ENCODE data around the gene MAP2K3. TPM values are rescaled to one million over a fixed set of nuclear protein-coding genes. Genes with fewer than 3 reads are reported as not detected.
A peak's percentile ranks its signal among the peaks of the same experiment; 100 is the strongest.

MAP2K3 gene
- total RNA-seq, 4 donors from 2014 or later = 44.4 to 148 (median 59.6) TPM

GRCh38 chr17:21272881-21273792 lies 11.4 kb upstream of the MAP2K3 start:
- in situ Hi-C loops (cut with MboI; ENCODE audit: low pct_ligation_motif_present in 1 of 4, low pct_unique_long_range_greater_than_20kb in 1 of 4, low sequenced_read_pairs in 3 of 4) = loop anchor here in 3 of 4 donors (10.0 to 25.0 kb wide), 2 partner anchors 58 to 239 kb away; partner anchors contain the start of gene TMEM11 (in 2 of the 3)
- Histone ChIP-seq H3K36me3 (no peaks in the 10 kb centered on the region), H3K27ac (no peak overlapping the region), H3K4me3 (no peak overlapping the region), H3K27me3 (no peaks in the 10 kb centered on the region), H3K9me3 (no peaks in the 10 kb centered on the region), H3K4me1 (peaks cover 6 to 14% (median 12%) of the 10 kb centered on the region in 4 donors)
- 67 to 79% methylated on average over 3 to 14 of the region's 14 CpGs for WGBS, 2 donors (ENCODE audit: low coverage in 1 of 2)
- peak; percentile 65 for DNase-seq
- TF ChIP-seq, protein P1, sequence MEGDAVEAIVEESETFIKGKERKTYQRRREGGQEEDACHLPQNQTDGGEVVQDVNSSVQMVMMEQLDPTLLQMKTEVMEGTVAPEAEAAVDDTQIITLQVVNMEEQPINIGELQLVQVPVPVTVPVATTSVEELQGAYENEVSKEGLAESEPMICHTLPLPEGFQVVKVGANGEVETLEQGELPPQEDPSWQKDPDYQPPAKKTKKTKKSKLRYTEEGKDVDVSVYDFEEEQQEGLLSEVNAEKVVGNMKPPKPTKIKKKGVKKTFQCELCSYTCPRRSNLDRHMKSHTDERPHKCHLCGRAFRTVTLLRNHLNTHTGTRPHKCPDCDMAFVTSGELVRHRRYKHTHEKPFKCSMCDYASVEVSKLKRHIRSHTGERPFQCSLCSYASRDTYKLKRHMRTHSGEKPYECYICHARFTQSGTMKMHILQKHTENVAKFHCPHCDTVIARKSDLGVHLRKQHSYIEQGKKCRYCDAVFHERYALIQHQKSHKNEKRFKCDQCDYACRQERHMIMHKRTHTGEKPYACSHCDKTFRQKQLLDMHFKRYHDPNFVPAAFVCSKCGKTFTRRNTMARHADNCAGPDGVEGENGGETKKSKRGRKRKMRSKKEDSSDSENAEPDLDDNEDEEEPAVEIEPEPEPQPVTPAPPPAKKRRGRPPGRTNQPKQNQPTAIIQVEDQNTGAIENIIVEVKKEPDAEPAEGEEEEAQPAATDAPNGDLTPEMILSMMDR (IDR thresholded peaks at IDR 0.05) = no peak
- no peak for TF ChIP-seq EP300 (IDR thresholded peaks at IDR 0.05; ENCODE audit: low read depth)
- intact Hi-C loops (cut with DNase I; ENCODE audit: low total_unique reads) = no loop called here

GRCh38 chr17:21275047-21275578 lies 9.4 kb upstream of the MAP2K3 start:
- no peak for DNase-seq
- peaks cover 6 to 24% (median 14%) of the 10 kb centered on the region in 4 donors for H3K4me1 ChIP-seq
- H3K36me3 ChIP-seq = no peaks in the 10 kb centered on the region
- in situ Hi-C loops (cut with MboI; ENCODE audit: low pct_ligation_motif_present in 1 of 4, low pct_unique_long_range_greater_than_20kb in 1 of 4, low sequenced_read_pairs in 3 of 4) = loop anchor here in 2 of 4 donors (10.0 kb wide), 1 partner anchor 60 kb away; the partner anchor contains the start of gene TMEM11 (in 2 of the 2)
- H3K4me3 ChIP-seq = peak overlapping the region; percentile 45 to 62 (median 59)
- H3K27me3 ChIP-seq = no peaks in the 10 kb centered on the region
- TF ChIP-seq, protein P1 (IDR thresholded peaks at IDR 0.05) = no peak
- TF ChIP-seq POLR2AphosphoS5 (IDR thresholded peaks at IDR 0.05) (no peak), POLR2A (IDR thresholded peaks at IDR 0.05) (no peak), EP300 (IDR thresholded peaks at IDR 0.05; ENCODE audit: low read depth) (no peak)
- H3K27ac ChIP-seq = peak overlapping the region; percentile 63 to 85 (median 81)
- intact Hi-C loops (cut with DNase I; ENCODE audit: low total_unique reads) = no loop called here
- H3K9me3 ChIP-seq = no peaks in the 10 kb centered on the region
- 15% methylated on average over 20 of the region's 20 CpGs; no CpG with 5 or more reads in 1 of the 2 donors for WGBS, 2 donors (ENCODE audit: low coverage in 1 of 2)

DNA sequence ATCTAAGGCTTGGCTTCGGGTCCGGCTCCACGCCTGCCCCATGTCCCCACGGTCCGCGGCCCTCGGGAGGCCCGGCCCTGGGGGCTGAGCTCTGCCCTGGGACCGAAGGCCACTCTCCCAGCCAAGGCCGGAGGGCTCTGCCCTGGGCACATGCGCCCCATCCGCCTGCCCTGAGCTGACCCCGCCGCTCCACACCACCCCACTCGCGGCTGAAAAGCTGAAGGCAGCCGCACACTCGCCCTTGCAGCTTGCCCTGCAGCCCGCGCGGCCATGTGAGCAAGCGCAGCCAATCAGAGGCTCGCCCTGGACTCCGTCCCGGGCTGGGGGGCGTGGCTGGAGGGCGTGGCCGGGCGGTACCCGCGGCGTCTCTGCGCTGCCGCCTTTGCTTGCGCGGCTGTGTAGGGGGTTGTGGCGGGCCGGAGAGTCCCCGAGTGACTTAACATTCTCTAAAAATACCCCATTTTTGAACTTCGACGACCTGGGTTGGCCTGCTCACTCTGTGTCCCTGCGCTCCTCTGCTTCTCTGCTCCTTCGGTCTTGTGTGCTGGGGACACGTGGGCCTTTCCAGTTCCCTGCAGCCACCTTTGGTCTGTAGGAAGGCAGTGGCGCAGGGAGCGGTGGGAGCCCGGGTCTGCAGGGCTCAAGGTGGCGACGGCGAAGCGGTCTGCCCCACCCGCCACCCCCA lies 8.8 kb upstream of the MAP2K3 start:
- intact Hi-C loops (cut with DNase I; ENCODE audit: low total_unique reads) = no loop called here
- Histone ChIP-seq H3K4me3 (peak overlapping the region; percentile 45 to 62 (median 59)), H3K36me3 (no peaks in the 10 kb centered on the region), H3K9me3 (no peaks in the 10 kb centered on the region), H3K27ac (peak overlapping the region; percentile 63 to 85 (median 81)), H3K27me3 (no peaks in the 10 kb centered on the region), H3K4me1 (peaks cover 6 to 24% (median 15%) of the 10 kb centered on the region in 4 donors)
- DNase-seq = peak; percentile 97
- WGBS, 2 donors (ENCODE audit: low coverage in 1 of 2) = 0% methylated on average over 51 of the region's 52 CpGs; no CpG with 5 or more reads in 1 of the 2 donors
- in situ Hi-C loops (cut with MboI; ENCODE audit: low pct_ligation_motif_present in 1 of 4, low pct_unique_long_range_greater_than_20kb in 1 of 4, low sequenced_read_pairs in 3 of 4) = loop anchor here in 2 of 4 donors (10.0 kb wide), 1 partner anchor 61 kb away; the partner anchor contains the start of gene TMEM11 (in 2 of the 2)
- TF ChIP-seq EP300 (IDR thresholded peaks at IDR 0.05; ENCODE audit: low read depth) = no peak
- peak; percentile 61 to 83 (median 80) for TF ChIP-seq POLR2AphosphoS5 (IDR thresholded peaks at IDR 0.05)
- TF ChIP-seq, protein P1 (IDR thresholded peaks at IDR 0.05) = peak in 2 of 5 experiments; percentile 6 to 8
- TF ChIP-seq POLR2A (IDR thresholded peaks at IDR 0.05) = peak; percentile 64

All from transverse colon (tissue), 4 donors.